ENCODE measurements around the gene MUC4. TPM values are rescaled to one million over a fixed set of nuclear protein-coding genes. Genes with fewer than 3 reads are reported as not detected.
A peak's percentile ranks its signal among the peaks of the same experiment; 100 is the strongest.

The MUC4 gene
- 1.7 TPM for total RNA-seq (ENCODE audit: insufficient read depth, low replicate concordance)

GRCh38 chr3:195811756-195812155 is at the start of gene MUC4:
Gene MUC4 (minus strand): TSS chr3:195811929. CDS start chr3:195811817, 112 bp downstream.
- DNase-seq (ENCODE audit: low spot score) = peak; percentile 28

GRCh38 chr3:195860456-195860855 is 48.7 kb upstream of the MUC4 start:
- no peak for DNase-seq (ENCODE audit: low spot score)

- DNase-seq (ENCODE audit: low spot score) = no peak
These were observed 48.2 kb upstream of the MUC4 start for GRCh38 chr3:195859846-195860411.

- DNase-seq (ENCODE audit: low spot score) = peak; percentile 60
These were observed 47.5 kb upstream of the MUC4 start for GRCh38 chr3:195859061-195859845.

GRCh38 chr3:195856410-195857084 is 44.8 kb upstream of the MUC4 start:
- DNase-seq (ENCODE audit: low spot score) = no peak

GRCh38 chr3:195855471-195856409 is 44.0 kb upstream of the MUC4 start:
- DNase-seq (ENCODE audit: low spot score) = no peak

- no peak for DNase-seq (ENCODE audit: low spot score)
These were observed 43.0 kb upstream of the MUC4 start for GRCh38 chr3:195854628-195855294.

GRCh38 chr3:195853996-195854395 is 42.3 kb upstream of the MUC4 start:
- DNase-seq (ENCODE audit: low spot score) = no peak

GRCh38 chr3:195853036-195853435 is 41.3 kb upstream of the MUC4 start:
- no peak for DNase-seq (ENCODE audit: low spot score)

- peak; percentile 91 for DNase-seq (ENCODE audit: low spot score)
These were observed 39.3 kb upstream of the MUC4 start for GRCh38 chr3:195850857-195851543.

- no peak for DNase-seq (ENCODE audit: low spot score)
These were observed 37.8 kb upstream of the MUC4 start for GRCh38 chr3:195849322-195850074.

GRCh38 chr3:195847055-195847950 is 35.6 kb upstream of the MUC4 start:
- peak; percentile 19 for DNase-seq (ENCODE audit: low spot score)

GRCh38 chr3:195845483-195845882 is 33.8 kb upstream of the MUC4 start:
- no peak for DNase-seq (ENCODE audit: low spot score)

- no peak for DNase-seq (ENCODE audit: low spot score)
These were observed 33.0 kb upstream of the MUC4 start for GRCh38 chr3:195844671-195845218.

- DNase-seq (ENCODE audit: low spot score) = no peak
These were observed 27.7 kb upstream of the MUC4 start for GRCh38 chr3:195839260-195840010.

- no peak for DNase-seq (ENCODE audit: low spot score)
These were observed 27.0 kb upstream of the MUC4 start for GRCh38 chr3:195838714-195839113.

GRCh38 chr3:195836476-195837135 is 24.9 kb upstream of the MUC4 start:
- DNase-seq (ENCODE audit: low spot score) = no peak
